ENCODE data around the gene BTBD16. TPM values are rescaled to one million over a fixed set of nuclear protein-coding genes. Genes with fewer than 3 reads are reported as not detected.

BTBD16 gene
- total RNA-seq, 1 experiment from 2014 or later: not detected

DNA sequence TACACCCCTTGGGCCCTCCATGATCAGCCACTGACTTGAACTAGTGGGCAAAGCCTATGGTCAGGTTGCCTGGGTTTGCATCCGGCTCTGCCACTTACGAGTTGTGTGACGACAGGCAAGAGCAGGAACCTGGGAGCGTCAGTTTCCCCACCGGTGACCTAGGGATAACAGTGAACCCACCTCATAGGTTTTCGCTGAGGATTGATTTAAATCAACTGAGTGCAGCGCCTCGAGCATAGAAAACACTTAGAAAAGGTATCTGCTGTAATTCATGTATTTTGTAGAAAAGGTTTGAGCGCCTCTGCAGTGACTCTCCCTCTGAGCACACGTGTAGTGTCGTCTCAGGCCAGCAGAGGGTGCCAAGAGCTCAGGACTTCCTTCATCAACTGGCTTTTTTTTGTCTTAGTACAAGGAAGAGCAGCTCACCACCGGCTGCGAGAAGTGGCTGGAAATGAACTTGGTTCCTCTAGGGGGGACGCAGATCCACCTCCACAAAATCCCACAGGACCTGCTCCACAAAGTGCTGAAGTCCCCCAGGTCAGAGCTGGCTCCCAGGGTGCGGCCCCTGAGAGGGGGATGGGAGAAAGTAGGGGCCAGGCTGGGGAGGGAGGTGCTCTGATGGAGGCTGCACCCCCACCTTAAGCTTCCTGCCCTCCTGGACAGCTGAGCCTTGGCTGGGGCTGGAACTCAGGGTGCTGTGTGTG lies 27.7 kb downstream of the BTBD16 start:
- H3K4me1 Mint-ChIP-seq: peaks cover 14% of the 10 kb centered on the region
- H3K9me3 Mint-ChIP-seq: peaks cover 3% of the 10 kb centered on the region; the same call in 1 of the 2 replicates
- CTCF ChIA-PET: interaction anchor here (0.6 to 3.9 kb wide), 66 partner anchors 8 to 415 kb away, joined by 3 to 86 read pairs (median 4); partner anchors contain the start of genes ARMS2, BTBD16, NSMCE4A and PLEKHA1
- POLR2A ChIA-PET: interaction anchor here (0.8 kb wide), 1 partner anchor 137 kb away, joined by 3 read pairs; no protein-coding TSS in a partner anchor
- H3K4me3 Mint-ChIP-seq: peak overlapping the region; percentile 33; the same call in 1 of the 2 replicates
- TF ChIP-seq ELF4 (CRISPR knock-in tag; IDR thresholded peaks at IDR 0.05; ENCODE audit: low read depth) (no peak), CBFB (CRISPR knock-in tag; IDR thresholded peaks at IDR 0.05; ENCODE audit: low read depth) (no peak), NFATC4 (CRISPR knock-in tag; IDR thresholded peaks at IDR 0.05) (no peak), ZNF219 (CRISPR knock-in tag; IDR thresholded peaks at IDR 0.05; ENCODE audit: borderline replicate concordance) (no peak)
- TF ChIP-seq, protein P1, sequence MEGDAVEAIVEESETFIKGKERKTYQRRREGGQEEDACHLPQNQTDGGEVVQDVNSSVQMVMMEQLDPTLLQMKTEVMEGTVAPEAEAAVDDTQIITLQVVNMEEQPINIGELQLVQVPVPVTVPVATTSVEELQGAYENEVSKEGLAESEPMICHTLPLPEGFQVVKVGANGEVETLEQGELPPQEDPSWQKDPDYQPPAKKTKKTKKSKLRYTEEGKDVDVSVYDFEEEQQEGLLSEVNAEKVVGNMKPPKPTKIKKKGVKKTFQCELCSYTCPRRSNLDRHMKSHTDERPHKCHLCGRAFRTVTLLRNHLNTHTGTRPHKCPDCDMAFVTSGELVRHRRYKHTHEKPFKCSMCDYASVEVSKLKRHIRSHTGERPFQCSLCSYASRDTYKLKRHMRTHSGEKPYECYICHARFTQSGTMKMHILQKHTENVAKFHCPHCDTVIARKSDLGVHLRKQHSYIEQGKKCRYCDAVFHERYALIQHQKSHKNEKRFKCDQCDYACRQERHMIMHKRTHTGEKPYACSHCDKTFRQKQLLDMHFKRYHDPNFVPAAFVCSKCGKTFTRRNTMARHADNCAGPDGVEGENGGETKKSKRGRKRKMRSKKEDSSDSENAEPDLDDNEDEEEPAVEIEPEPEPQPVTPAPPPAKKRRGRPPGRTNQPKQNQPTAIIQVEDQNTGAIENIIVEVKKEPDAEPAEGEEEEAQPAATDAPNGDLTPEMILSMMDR (IDR thresholded peaks at IDR 0.05): peak; percentile 85
- TF ChIP-seq, protein P2, sequence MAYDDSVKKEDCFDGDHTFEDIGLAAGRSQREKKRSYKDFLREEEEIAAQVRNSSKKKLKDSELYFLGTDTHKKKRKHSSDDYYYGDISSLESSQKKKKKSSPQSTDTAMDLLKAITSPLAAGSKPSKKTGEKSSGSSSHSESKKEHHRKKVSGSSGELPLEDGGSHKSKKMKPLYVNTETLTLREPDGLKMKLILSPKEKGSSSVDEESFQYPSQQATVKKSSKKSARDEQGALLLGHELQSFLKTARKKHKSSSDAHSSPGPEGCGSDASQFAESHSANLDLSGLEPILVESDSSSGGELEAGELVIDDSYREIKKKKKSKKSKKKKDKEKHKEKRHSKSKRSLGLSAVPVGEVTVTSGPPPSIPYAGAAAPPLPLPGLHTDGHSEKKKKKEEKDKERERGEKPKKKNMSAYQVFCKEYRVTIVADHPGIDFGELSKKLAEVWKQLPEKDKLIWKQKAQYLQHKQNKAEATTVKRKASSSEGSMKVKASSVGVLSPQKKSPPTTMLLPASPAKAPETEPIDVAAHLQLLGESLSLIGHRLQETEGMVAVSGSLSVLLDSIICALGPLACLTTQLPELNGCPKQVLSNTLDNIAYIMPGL (CRISPR knock-in tag; IDR thresholded peaks at IDR 0.05): 0 out of 2 replicates have a peak, but pooled peaks have one; percentile 16
- TF ChIP-seq, protein P3, sequence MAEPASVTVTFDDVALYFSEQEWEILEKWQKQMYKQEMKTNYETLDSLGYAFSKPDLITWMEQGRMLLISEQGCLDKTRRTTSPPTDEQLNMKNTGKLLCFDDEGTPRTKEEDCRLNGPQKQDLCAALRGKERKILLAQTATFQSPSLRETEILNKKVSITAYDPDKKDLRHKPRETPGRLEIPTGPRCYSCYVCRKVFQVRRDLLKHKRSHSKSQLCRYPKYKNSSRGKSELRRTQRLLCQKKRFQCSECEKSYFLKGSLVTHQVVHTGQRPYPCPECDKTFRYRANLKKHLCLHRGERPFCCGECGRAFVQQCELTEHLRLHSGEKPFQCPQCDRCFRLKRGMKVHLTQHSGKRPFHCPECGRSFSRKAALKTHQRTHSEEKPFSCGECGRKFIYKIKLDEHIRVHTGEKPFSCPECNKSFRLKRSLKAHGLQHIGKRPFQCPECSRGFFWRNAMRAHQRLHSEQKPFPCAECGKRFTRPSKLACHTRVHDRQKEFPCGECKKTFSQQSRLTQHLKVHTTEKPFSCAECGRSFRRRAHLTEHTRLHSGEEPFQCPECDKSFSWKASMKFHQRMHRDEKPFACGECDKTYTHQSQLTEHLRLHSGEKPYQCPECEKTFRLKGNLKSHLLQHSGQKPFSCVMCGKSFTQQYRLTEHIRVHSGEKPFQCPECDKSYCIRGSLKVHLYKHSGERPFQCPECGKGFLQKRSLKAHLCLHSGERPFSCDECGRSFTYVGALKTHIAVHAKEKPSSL (CRISPR knock-in tag; conservative IDR thresholded peaks at IDR 0.05): no peak
- H3K27ac Mint-ChIP-seq: no peak overlapping the region
- peak; percentile 95 for ATAC-seq
- no peaks in the 10 kb centered on the region for H3K36me3 Mint-ChIP-seq
- no peaks in the 10 kb centered on the region for H3K27me3 Mint-ChIP-seq (ENCODE audit: low read depth)
- peak; percentile 76 for DNase-seq (ENCODE audit: low spot score)

DNA sequence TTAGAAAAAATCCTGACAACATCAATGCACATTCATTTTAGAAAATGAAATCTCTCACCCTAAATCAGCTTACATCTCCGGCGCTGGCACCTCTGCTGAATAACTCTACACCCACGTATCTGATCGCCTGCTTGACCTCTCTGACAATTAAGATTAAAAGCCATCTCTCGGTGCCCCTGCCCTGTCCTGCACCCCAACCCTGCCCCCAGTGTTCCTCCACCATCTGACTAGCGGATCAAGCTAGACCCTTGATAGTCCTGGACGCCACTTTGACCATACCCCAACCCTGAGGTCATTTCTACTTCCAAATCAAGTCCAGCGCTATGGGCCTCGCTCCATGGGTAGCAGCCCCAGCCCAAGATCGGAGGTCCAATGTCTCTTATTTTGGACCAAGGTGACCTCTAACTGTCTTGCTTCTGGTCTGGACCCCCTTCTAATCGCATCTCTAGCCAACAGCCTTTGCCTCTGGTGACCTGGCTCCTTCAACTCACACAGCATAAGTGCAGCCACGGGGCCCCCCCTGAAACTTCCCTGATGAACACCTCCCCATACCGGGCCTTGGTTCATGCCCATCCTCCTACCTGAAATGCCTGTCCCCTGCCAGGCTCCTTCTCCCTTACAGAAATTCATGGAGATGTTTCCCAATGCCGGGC lies 28.5 kb downstream of the BTBD16 start:
- H3K27ac Mint-ChIP-seq: no peak overlapping the region
- no peak for TF ChIP-seq ZNF423 (CRISPR knock-in tag; IDR thresholded peaks at IDR 0.05)
- TF ChIP-seq ZNF671 (CRISPR knock-in tag; IDR thresholded peaks at IDR 0.05): no peak
- no peak for TF ChIP-seq NR2C2 (CRISPR knock-in tag; IDR thresholded peaks at IDR 0.05)
- TF ChIP-seq, protein P4, sequence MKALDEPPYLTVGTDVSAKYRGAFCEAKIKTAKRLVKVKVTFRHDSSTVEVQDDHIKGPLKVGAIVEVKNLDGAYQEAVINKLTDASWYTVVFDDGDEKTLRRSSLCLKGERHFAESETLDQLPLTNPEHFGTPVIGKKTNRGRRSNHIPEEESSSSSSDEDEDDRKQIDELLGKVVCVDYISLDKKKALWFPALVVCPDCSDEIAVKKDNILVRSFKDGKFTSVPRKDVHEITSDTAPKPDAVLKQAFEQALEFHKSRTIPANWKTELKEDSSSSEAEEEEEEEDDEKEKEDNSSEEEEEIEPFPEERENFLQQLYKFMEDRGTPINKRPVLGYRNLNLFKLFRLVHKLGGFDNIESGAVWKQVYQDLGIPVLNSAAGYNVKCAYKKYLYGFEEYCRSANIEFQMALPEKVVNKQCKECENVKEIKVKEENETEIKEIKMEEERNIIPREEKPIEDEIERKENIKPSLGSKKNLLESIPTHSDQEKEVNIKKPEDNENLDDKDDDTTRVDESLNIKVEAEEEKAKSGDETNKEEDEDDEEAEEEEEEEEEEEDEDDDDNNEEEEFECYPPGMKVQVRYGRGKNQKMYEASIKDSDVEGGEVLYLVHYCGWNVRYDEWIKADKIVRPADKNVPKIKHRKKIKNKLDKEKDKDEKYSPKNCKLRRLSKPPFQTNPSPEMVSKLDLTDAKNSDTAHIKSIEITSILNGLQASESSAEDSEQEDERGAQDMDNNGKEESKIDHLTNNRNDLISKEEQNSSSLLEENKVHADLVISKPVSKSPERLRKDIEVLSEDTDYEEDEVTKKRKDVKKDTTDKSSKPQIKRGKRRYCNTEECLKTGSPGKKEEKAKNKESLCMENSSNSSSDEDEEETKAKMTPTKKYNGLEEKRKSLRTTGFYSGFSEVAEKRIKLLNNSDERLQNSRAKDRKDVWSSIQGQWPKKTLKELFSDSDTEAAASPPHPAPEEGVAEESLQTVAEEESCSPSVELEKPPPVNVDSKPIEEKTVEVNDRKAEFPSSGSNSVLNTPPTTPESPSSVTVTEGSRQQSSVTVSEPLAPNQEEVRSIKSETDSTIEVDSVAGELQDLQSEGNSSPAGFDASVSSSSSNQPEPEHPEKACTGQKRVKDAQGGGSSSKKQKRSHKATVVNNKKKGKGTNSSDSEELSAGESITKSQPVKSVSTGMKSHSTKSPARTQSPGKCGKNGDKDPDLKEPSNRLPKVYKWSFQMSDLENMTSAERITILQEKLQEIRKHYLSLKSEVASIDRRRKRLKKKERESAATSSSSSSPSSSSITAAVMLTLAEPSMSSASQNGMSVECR (CRISPR knock-in tag; IDR thresholded peaks at IDR 0.05; ENCODE audit: borderline replicate concordance): no peak
- TF ChIP-seq, protein P5, sequence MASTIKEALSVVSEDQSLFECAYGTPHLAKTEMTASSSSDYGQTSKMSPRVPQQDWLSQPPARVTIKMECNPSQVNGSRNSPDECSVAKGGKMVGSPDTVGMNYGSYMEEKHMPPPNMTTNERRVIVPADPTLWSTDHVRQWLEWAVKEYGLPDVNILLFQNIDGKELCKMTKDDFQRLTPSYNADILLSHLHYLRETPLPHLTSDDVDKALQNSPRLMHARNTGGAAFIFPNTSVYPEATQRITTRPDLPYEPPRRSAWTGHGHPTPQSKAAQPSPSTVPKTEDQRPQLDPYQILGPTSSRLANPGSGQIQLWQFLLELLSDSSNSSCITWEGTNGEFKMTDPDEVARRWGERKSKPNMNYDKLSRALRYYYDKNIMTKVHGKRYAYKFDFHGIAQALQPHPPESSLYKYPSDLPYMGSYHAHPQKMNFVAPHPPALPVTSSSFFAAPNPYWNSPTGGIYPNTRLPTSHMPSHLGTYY (CRISPR knock-in tag; IDR thresholded peaks at IDR 0.05): no peak
- TF ChIP-seq TP53 (CRISPR knock-in tag; IDR thresholded peaks at IDR 0.05): no peak
- TF ChIP-seq, protein P6, sequence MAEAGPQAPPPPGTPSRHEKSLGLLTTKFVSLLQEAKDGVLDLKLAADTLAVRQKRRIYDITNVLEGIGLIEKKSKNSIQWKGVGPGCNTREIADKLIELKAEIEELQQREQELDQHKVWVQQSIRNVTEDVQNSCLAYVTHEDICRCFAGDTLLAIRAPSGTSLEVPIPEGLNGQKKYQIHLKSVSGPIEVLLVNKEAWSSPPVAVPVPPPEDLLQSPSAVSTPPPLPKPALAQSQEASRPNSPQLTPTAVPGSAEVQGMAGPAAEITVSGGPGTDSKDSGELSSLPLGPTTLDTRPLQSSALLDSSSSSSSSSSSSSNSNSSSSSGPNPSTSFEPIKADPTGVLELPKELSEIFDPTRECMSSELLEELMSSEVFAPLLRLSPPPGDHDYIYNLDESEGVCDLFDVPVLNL (CRISPR knock-in tag; IDR thresholded peaks at IDR 0.05; ENCODE audit: borderline replicate concordance, low read depth): no peak
- TF ChIP-seq ZNF396 (CRISPR knock-in tag; IDR thresholded peaks at IDR 0.05; ENCODE audit: borderline replicate concordance): no peak
- no peak for TF ChIP-seq FOXK1 (CRISPR knock-in tag; IDR thresholded peaks at IDR 0.05)
- TF ChIP-seq, protein P7, sequence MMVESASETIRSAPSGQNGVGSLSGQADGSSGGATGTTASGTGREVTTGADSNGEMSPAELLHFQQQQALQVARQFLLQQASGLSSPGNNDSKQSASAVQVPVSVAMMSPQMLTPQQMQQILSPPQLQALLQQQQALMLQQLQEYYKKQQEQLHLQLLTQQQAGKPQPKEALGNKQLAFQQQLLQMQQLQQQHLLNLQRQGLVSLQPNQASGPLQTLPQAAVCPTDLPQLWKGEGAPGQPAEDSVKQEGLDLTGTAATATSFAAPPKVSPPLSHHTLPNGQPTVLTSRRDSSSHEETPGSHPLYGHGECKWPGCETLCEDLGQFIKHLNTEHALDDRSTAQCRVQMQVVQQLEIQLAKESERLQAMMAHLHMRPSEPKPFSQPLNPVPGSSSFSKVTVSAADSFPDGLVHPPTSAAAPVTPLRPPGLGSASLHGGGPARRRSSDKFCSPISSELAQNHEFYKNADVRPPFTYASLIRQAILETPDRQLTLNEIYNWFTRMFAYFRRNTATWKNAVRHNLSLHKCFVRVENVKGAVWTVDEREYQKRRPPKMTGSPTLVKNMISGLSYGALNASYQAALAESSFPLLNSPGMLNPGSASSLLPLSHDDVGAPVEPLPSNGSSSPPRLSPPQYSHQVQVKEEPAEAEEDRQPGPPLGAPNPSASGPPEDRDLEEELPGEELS (CRISPR knock-in tag; IDR thresholded peaks at IDR 0.05): no peak

More for the DNA sequence above, 28.5 kb downstream of the BTBD16 start:
- H3K36me3 Mint-ChIP-seq: no peaks in the 10 kb centered on the region
- peaks cover 3% of the 10 kb centered on the region; the same call in 1 of the 2 replicates for H3K9me3 Mint-ChIP-seq
- H3K4me1 Mint-ChIP-seq: peaks cover 14% of the 10 kb centered on the region
- no peaks in the 10 kb centered on the region for H3K27me3 Mint-ChIP-seq (ENCODE audit: low read depth)
- ChIA-PET CTCF (interaction anchor here (0.6 to 3.9 kb wide), 63 partner anchors 7 to 404 kb away, joined by 3 to 86 read pairs (median 4); partner anchors contain the start of genes ARMS2, BTBD16, NSMCE4A and PLEKHA1), POLR2A (no interaction called here)
- ATAC-seq: no peak
- H3K4me3 Mint-ChIP-seq: no peak overlapping the region
- no peak for DNase-seq (ENCODE audit: low spot score)
